ENCODE data around the gene APBB1.
"Not testable (repeated sequence)": the region's sequence is repeated elsewhere in the genome, so short reads cannot be mapped to it uniquely, and the experiment has no call there.

APBB1 gene

DNA sequence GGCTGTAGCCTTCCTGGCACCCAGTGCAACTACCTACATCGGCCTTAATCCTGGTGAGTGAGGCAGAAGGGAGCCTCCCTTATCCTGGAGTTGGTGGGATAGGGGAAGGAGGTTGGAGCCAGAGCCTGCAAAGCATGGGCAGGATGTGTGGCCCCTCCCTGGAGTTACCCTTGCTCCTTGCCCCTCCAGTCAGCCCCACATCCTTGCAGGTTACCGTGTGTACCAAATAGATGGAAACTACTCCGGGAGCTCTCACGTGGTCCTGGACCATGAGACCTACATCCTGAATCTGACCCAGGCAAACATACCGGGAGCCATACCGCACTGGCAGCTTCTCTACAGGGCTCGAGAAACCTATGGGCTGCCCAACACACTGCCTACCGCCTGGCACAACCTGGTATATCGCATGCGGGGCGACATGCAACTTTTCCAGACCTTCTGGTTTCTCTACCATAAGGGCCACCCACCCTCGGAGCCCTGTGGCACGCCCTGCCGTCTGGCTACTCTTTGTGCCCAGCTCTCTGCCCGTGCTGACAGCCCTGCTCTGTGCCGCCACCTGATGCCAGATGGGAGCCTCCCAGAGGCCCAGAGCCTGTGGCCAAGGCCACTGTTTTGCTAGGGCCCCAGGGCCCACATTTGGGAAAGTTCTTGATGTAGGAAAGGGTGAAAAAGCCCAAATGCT lies 24.8 kb downstream of the APBB1 start:
- DNase-seq (ENCODE audit: low read depth, low spot score) = no peak
- H3K27ac ChIP-seq = no peak overlapping the region

DNA sequence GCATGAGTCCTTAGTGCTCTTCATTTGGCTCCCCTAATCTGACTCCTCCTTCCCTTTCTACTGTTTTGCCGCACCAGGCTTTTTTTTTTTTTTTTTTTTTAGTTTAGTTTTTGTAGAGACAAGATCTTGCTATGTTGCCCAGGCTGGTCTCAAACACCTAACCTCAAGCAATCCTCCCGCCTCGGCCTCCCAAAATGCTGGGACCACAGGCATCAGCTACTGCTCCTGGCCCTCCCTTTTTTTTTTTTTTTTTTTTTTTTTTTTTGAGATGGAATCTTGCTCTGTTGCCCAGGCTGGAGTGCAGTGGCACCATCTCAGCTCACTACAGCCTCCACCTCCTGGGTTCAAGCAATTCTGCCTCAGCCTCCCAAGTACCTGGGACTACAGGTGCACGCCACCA lies 26.6 kb downstream of the APBB1 start:
- not testable (repeated sequence) for DNase-seq (ENCODE audit: low read depth, low spot score); H3K27ac ChIP-seq

DNA sequence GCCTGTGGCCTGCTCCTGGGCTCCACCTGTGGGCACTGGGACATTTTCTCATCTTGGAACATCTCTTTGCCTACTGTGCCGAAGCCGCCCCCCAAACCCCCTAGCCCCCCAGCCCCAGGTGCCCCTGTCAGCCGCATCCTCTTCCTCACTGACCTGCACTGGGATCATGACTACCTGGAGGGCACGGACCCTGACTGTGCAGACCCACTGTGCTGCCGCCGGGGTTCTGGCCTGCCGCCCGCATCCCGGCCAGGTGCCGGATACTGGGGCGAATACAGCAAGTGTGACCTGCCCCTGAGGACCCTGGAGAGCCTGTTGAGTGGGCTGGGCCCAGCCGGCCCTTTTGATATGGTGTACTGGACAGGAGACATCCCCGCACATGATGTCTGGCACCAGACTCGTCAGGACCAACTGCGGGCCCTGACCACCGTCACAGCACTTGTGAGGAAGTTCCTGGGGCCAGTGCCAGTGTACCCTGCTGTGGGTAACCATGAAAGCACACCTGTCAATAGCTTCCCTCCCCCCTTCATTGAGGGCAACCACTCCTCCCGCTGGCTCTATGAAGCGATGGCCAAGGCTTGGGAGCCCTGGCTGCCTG lies 27.3 kb downstream of the APBB1 start:
- no peak for DNase-seq (ENCODE audit: low read depth, low spot score)
- H3K27ac ChIP-seq = no peak overlapping the region

DNA sequence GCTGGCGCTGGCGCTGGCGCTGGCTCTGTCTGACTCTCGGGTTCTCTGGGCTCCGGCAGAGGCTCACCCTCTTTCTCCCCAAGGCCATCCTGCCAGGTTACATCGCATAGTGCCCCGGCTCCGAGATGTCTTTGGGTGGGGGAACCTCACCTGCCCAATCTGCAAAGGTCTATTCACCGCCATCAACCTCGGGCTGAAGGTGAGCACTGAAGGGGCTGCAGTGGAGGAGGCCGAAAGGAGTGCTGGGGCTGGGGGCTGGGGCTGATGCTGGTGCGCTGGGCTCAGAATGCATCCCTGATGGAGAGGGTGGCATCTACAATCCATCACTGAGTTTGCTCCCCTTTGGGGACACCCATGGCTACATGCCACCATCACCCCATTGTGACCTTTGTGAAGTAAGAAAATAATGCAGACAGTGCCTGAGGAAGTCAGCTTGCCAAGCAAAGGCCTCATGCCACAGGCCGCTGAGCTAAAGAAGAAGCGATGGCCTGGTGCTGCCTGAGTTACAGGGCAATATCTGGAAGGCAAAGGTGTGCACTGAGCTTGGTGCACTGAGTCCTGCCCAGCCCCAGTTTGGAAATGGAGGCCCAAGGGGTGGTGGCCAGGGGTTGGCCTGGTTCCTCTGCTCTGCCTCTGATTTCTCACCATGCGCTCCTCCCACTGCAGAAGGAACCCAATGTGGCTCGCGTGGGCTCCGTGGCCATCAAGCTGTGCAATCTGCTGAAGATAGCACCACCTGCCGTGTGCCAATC lies 28.0 kb downstream of the APBB1 start:
- DNase-seq (ENCODE audit: low read depth, low spot score) = no peak
- peak overlapping the region; percentile 90 for H3K27ac ChIP-seq

DNA sequence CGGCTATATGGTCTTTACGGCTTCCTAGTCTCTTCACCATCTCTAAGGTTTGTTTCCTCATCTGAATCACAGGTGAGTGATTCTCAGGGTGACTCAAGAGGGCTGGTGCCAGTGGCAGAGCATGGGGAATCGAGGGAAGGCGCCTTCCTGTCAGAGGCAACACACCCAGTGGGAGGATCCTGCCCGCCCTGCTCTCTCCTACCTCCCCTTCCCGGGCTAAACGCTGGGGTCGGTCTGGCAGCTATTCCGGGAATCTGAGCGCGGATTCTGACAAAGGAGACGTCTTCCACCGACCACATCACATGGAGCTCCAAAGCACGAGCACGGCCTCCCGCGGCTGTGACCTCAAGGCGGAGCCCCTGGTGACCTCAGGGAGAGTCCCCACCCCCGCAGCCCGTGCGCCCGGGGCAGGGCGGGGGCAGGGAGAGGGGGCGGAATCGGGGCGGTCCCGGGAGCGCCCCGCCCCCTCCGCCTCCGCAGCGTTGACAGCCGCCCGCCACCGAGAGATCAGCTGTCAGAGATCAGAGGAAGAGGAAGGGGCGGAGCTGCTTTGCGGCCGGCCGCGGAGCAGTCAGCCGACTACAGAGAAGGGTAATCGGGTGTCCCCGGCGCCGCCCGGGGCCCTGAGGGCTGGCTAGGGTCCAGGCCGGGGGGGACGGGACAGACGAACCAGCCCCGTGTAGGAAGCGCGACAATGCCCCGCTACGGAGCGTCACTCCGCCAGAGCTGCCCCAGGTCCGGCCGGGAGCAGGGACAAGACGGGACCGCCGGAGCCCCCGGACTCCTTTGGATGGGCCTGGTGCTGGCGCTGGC lies 28.8 kb downstream of the APBB1 start, which contains the start of gene SMPD1:
Gene SMPD1, plus strand, starts transcription at position 570 of the 813 bp plus-strand sequence. Its CDS starts 125 bp downstream, at position 695.
- DNase-seq (ENCODE audit: low read depth, low spot score) = peak; percentile 85
- peak within 1 kb of the TSS; percentile 90 for H3K27ac ChIP-seq

DNA sequence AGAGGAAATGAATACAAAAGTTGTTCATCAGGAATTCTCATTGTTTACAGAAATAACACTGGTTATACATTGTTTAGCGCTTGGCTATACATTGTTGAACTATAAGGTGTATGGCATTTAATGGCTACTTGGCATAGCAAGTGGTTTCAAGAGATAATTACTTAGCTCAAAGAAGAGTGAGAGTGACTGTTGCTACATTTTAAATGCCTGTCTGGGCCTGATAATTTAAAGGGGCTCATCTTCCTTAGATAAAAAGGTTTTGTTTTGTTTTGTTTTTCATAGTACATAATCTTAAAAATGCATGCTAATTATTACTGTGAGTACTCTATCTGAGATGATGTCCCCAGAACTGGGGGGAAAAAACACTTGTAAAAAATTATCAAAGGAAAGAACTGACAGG lies 30.1 kb downstream of the APBB1 start:
- H3K27ac ChIP-seq = no peak overlapping the region
- no peak for DNase-seq (ENCODE audit: low read depth, low spot score)

DNA sequence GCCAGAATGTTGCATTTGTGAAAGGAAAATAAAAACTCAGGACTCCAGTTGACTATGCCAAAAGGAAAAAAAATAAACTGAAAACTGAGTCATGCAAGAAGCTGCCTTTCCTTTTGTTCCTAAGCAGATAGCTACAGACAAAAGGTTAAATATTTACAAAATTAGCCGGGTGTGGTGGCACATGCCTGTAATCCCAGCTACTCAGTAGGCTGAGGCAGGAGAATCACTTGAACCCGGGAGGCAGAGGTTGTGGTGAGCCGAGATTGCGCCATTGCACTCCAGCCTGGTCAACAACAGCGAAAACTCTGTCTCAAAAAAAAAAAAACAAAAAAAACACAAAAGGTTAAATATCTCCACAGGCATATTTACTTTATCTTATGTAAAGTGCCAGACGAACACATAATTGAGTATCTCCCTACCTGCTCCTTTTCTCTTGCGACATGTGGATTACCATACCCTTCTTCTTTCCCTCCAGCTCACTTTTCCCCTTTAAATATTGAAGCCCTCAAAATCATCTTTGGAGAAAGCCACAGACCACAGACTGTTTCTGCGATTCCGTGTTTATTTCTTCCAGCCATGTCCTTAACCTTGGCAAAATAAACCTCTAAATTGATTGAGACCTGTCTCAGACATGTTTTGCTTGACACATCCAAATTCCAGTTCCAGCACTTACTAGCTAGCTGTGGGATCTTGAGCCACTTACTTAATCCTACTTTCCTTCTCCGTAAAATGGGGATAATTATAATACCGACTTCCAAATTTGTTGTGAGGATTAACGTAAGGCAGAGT lies 30.9 kb downstream of the APBB1 start:
- DNase-seq (ENCODE audit: low read depth, low spot score) = no peak
- H3K27ac ChIP-seq = peak overlapping the region; percentile 4

DNA sequence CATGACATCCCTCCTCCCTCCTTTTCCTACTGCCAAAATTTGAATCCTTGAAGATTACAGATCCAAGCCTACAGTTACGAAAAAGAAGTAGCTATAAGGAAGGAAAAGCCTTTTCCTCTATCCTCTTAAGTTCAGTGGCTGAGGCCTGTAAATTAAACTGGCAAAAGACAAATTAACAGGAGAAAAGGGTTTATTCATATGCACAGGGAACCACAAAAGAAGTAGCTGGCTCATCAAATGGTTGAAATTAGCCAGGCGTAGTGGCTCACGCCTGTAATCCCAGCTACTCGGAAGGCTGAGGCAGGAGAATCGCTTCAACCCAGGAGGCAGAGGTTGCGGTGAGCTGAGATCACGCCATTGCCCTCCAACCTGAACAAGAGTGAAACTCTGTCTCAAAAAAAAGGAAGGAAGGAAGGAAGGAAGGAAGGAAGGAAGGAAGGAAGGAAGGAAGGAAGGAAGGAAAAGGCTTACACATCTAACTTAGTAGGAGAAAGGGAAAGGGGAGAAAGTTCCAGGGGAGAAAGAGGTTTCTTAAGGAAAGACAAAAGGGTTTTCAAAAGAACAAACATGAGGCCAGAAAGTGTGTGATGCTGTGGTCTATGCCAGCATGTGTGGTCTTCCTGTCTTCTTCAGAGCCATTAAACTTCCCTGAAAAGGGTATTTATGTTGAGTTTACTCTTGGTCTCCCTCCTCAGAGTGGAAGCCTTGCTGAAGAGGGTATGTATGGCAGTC lies 33.7 kb downstream of the APBB1 start:
- DNase-seq (ENCODE audit: low read depth, low spot score) = no peak
- no peak overlapping the region for H3K27ac ChIP-seq

DNA sequence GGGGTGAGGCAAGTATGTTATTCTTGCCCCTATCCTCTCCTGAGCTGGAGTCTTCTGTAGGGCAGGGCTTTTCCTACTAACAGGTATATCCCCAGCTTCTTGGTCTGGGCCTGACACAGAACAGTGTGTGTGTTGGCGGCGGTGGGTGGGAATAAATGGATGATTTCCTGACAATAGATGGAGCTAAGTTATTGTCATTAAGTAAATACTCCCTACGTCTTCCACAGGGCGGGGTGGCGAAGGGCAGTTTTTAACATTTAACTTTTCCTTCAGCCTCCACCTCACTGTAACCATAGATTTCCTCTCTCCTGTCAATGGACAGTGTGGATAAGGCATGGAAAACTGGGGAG lies 40.3 kb downstream of the APBB1 start:
- no peak overlapping the region for H3K27ac ChIP-seq
- DNase-seq (ENCODE audit: low read depth, low spot score) = no peak

DNA sequence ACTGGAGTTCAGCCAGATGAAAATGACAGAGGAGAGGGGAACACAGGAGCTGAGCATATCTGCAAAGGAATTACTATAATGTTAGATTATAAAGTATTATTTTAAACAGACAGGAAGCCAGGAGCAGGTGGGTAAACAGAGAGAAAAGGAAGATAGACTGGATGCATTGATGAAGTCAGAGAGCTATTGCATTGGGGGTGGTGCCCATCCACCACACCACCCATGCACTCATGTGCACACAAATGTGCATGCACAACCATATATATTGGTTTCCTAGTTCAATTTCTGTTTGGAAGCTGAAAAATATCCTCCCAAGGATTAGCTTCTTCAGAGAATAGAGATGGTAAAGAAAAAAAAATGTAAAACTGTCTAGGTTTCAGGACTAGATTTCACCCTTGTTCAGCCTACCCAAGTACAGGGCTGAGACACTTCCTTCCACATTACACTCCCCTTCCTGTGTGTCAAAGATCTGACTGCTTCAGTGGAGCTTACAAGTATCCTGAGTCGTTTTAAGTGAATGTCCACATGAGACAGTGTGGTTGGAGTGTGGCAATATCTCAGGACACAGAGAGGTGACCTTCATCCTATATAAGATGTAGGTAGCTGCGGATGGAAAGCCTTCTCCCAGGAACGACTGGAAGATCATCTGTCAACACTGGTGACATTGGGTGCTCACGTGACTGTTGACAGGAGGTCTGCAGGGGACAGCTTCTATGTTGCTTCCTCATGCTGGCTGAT lies 40.8 kb downstream of the APBB1 start:
- no peak for DNase-seq (ENCODE audit: low read depth, low spot score)
- no peak overlapping the region for H3K27ac ChIP-seq

DNA sequence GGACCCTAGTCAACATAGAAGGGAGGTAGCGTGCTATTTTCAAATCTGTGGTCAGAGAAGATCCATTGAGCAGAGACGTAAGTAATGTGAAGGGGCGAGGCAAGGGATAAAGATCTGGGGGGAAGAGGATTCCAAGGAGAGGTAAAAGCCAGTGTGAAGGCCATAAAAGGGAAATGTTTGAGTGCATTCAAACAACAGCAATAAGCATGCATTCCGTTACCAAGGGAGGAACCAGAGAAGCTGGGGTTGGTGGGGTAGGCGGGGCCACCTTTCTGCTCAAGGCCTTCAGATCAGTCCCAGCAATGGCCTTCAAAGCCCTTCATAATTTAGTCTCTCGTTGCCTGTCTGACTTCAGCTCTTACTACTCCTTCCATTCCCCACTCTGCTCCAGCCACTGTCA lies 47.1 kb downstream of the APBB1 start:
- no peak overlapping the region for H3K27ac ChIP-seq
- no peak for DNase-seq (ENCODE audit: low read depth, low spot score)

DNA sequence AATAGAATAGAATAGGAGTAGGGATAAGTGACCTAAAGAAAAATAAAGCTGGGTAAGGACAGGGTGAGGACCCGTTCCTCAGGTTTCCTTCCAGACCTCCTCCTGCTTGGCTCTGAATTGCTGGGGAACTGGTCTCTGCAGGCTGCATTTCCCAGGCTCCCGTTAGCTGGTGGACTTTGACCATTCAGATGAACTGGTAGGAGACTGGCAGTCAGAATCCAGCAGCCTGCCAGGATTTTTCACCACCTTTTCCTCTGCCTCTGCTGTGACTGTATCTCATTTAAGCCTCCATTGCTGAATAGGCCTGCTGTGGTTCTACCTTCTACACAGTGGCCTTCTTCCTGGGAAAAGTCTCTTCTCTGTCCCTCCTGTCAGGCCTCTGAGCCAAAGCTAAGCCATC lies 53.2 kb downstream of the APBB1 start:
- H3K27ac ChIP-seq = no peak overlapping the region
- DNase-seq (ENCODE audit: low read depth, low spot score) = no peak

DNA sequence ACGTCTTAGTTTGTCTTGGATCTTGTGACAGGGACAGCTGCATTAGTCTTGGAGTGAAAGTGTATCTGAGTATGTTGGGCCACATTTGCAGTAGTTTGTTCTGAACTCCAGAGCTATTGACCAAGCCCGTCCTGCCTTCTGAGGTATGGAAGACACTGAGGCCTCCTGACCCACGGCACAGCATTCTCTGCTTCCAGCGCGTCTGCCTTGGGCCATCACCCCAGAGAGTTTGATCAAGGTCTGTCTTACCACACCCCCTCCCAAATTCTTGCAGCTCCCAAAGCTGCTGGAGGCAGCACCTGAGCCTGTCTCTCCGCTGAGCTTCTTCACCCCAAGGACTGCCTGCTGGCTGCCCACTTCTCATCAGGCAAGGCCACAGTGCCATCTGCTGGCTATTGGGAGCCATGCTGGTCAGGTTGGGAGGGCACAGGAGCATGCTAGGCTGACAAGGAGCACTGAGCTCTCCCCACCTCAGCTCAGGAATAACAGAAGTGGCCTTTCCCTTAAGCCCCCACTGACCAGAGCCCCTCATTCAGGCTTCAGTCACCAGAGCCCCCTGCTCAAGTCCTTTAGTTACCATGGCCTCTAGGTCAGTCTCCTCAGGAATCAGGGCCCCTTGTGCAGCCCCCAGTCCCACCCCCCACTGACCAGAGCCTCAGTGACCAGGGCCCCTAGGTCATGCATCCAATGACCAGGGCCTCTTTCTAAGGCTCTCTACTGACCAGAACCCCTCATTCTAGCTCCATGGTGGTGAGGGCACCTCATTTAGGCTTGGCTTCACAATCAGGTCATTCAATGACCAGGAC lies 55.8 kb downstream of the APBB1 start:
- H3K27ac ChIP-seq = no peak overlapping the region
- DNase-seq (ENCODE audit: low read depth, low spot score) = peak; percentile 37

DNA sequence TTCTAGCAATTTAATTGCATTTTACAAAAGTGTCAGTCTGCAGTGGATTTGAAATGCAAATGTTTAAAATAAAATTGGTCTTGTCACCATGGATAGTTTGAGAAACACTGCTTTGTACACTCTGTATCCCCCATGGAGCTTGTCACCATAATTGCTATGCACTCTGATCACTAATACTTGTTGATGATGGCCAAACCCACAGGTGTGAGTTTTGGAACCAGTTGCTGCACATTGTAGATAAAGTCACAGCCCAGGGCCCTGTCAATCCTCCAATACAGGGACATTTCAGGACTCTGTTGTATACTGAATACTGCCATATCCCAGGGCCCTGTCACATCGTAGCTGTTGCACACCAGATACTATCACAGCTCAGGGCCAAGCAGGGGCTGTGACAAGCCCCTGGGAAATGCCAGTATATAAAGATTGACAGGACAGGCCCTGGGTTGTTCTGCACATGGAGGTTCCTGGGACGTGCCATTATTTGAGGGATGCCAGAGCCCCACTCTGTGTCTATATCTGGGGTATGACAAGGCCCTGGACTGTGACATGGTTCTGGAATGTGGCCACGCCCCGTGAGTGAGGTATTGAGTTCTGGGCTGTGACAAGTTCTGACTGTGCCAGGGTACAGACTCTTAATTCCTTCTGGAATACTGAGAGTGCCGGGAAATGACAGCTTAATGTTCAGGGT lies 56.6 kb downstream of the APBB1 start:
- no peak overlapping the region for H3K27ac ChIP-seq
- no peak for DNase-seq (ENCODE audit: low read depth, low spot score)

DNA sequence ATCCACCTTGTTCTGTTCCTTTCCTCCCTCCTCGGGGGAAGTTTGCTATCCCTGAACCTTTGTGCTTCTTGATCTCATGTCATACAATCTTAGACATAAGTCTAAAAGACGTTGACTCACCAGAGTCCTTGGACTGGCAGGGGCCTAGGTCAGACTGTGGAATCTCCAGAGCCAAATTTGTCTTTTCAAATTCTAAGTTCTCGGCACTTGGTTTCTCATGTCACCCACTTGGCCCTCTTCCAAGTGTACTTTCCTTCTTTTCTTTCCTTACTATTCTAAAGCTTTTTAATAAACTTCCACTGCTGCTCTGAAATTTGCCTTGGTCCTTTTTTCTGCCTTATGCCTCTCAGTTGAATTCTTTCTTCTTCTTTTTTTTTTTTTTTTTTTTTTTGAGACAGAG lies 58.7 kb downstream of the APBB1 start:
- H3K27ac ChIP-seq = no peak overlapping the region
- no peak for DNase-seq (ENCODE audit: low read depth, low spot score)

DNA sequence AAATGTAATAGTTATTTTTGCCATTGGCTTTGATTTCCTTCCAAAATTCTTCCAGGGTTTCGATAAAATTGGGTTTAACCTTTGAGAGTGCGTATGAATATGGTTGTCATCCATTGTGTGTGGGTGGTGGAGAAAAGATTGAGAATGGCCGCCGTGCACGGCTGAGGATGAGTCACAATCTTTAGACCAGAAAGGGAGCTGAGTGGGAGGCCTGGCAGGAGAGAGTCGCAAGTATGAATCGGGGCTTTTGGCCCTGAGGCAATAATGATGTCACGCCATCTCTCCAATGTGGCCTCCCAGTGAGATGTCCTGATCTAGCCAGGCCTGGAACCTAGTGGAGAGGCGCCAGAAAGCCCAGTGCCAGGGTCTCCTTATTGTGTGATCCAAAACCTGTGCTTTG lies 61.7 kb downstream of the APBB1 start:
- no peak overlapping the region for H3K27ac ChIP-seq
- peak; percentile 43 for DNase-seq (ENCODE audit: low read depth, low spot score)

DNA sequence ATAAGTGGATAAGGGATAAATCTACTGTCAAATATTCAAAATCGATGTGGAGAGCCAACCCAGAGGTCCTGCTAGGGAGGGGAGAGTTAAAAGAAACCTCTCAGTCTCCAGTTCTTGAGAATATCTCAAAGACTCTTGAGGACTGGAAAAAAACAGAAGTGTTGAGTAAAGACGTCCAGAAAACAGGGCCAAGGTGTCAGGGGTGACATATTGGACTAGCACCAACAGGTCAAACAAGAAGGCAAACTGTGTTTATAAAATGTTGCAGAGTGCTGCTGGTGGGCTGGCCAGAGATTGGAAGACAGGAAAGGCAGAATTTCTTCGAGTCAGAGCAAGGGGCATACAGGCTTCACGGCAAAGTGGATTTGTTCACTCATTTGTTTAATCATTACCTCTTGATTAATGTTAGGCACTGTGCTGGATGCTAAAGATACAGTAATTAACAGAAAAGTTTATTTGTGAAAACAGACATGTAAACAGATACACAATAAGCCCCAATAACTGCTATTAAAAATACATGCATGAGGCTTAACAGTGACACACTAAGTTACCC lies 62.3 kb downstream of the APBB1 start:
- H3K27ac ChIP-seq = no peak overlapping the region

More for the DNA sequence above, 62.3 kb downstream of the APBB1 start:
- DNase-seq (ENCODE audit: low read depth, low spot score) = no peak

All from epithelial cell of prostate (primary cell).